Activated CD8-positive, alpha-beta memory T cell treated with anti-CD3 and anti-CD28 coated beads for 24 hours (primary cell): ENCODE measurements around the gene TRPM8.
"Not testable (repeated sequence)": the region's sequence is repeated elsewhere in the genome, so short reads cannot be mapped to it uniquely, and the experiment has no call there.

Experiments used
- DNase-seq: peaks from one replicate; pipeline ENCODE4 v3.0.0-alpha.2; 2020

Gene TRPM8

GRCh38 chr2:233938676-233939370, 21.6 kb downstream of the TRPM8 start:
- no peak for DNase-seq

GRCh38 chr2:233940376-233941276, 23.5 kb downstream of the TRPM8 start:
- no peak for DNase-seq

GRCh38 chr2:233942731-233943130, 25.6 kb downstream of the TRPM8 start:
- no peak for DNase-seq

- DNase-seq = no peak
Measured at GRCh38 chr2:233944269-233944668, 27.1 kb downstream of the TRPM8 start.

GRCh38 chr2:233944722-233945121, 27.5 kb downstream of the TRPM8 start:
- no peak for DNase-seq

GRCh38 chr2:233945146-233945545, 28.0 kb downstream of the TRPM8 start:
- no peak for DNase-seq

GRCh38 chr2:233950078-233950825, 33.1 kb downstream of the TRPM8 start:
- no peak for DNase-seq

GRCh38 chr2:233952335-233952734, 35.2 kb downstream of the TRPM8 start:
- DNase-seq = no peak

- no peak for DNase-seq
Measured at GRCh38 chr2:233953087-233953801, 36.1 kb downstream of the TRPM8 start.

GRCh38 chr2:233960203-233960602, 43.0 kb downstream of the TRPM8 start:
- DNase-seq = no peak

GRCh38 chr2:233961905-233962304, 44.7 kb downstream of the TRPM8 start:
- no peak for DNase-seq

- no peak for DNase-seq
Measured at GRCh38 chr2:233964581-233964980, 47.4 kb downstream of the TRPM8 start.

- no peak for DNase-seq
Measured at GRCh38 chr2:233965032-233965603, 47.9 kb downstream of the TRPM8 start.

GRCh38 chr2:233965646-233966045, 48.5 kb downstream of the TRPM8 start:
- not testable (repeated sequence) for DNase-seq

GRCh38 chr2:233966388-233966787, 49.2 kb downstream of the TRPM8 start:
- DNase-seq = no peak

- no peak for DNase-seq
Measured at GRCh38 chr2:233967164-233967563, 50.0 kb downstream of the TRPM8 start.

- no peak for DNase-seq
Measured at GRCh38 chr2:233968556-233968955, 51.4 kb downstream of the TRPM8 start.

GRCh38 chr2:233972460-233972859, 55.3 kb downstream of the TRPM8 start:
- DNase-seq = not testable (repeated sequence)

- no peak for DNase-seq
Measured at GRCh38 chr2:233972941-233973575, 55.9 kb downstream of the TRPM8 start.

- no peak for DNase-seq
Measured at GRCh38 chr2:233973786-233974185, 56.6 kb downstream of the TRPM8 start.

- no peak for DNase-seq
Measured at GRCh38 chr2:233974530-233975071, 57.4 kb downstream of the TRPM8 start.

- DNase-seq = no peak
Measured at GRCh38 chr2:233976087-233976486, 58.9 kb downstream of the TRPM8 start.
